Neural cell (in vitro differentiated cells): ENCODE measurements around the gene DGCR8.

Experiments used
- CTCF ChIP-seq: fragments of 450-650 bp; IDR thresholded peaks from 2 replicates; pipeline ENCODE4 v1.5.1; 2014; ENCODE audit warnings: antibody characterized with exemption, mild to moderate bottlenecking, moderate library complexity; ENCODE audit not compliant: poor library complexity, severe bottlenecking
- EZH2 ChIP-seq: fragments of 200-600, 300-800 bp; shearing (Covaris generic), sonication (generic); IDR thresholded peaks from 2 replicates; pipeline ENCODE4 v1.6.1; 2014; ENCODE audit warnings: antibody characterized with exemption, low read length, borderline replicate concordance, mild to moderate bottlenecking; ENCODE audit not compliant: insufficient read depth, poor library complexity, severe bottlenecking
- MXI1 ChIP-seq: fragments of 450-650 bp; conservative IDR thresholded peaks from 2 replicates; pipeline ENCODE4 v1.6.1; 2014; ENCODE audit warnings: antibody characterized with exemption, mild to moderate bottlenecking; ENCODE audit not compliant: poor library complexity, severe bottlenecking
- POLR2AphosphoS5 ChIP-seq: IDR thresholded peaks from 2 replicates; pipeline ENCODE4 v1.6.1; 2012

GRCh38 chr22:20150381-20151275 lies 70.6 kb downstream of the DGCR8 start, which contains the start of gene CCDC188:
- TF ChIP-seq CTCF (no peak), POLR2AphosphoS5 (no peak), MXI1 (no peak), EZH2 (no peak)
